Right lobe of liver (tissue), 6 donors: ENCODE data around the gene SLC13A3. TPM values are rescaled to one million over a fixed set of nuclear protein-coding genes. Genes with fewer than 3 reads are reported as not detected.

Experiments
- ATAC-seq, 4 donors: fragments of 200-7000 bp; cut with Tn5 transposase; one replicate each; pipeline ENCODE4 v1.9.1; 2020; ENCODE audit warnings: mild to moderate bottlenecking in 4 of 4, moderate library complexity in 4 of 4
- DNase-seq, 3 donors: peaks; one replicate each; pipeline ENCODE4 v3.0.0-alpha.2; 2020
- H3K27ac ChIP-seq, 3 donors: fragments of 200-600 bp; one replicate each; pipeline ENCODE4 v1.8.0; 2022
- H3K27me3 ChIP-seq, 2 donors: fragments of 200-600 bp; one replicate each; pipeline ENCODE4 v1.8.0; 2022
- H3K36me3 ChIP-seq, 4 donors: fragments of 200-600 bp; sonication (generic) in 1 of 4; one replicate each; pipeline versions ENCODE4 v1.5.1 to v1.8.0; 2017 to 2022; ENCODE audit warnings: control low read depth in 1 of 4
- H3K4me1 ChIP-seq, 4 donors: fragments of 200-600 bp; sonication (generic) in 1 of 4; one replicate each; pipeline versions ENCODE4 v1.5.1 to v1.8.0; 2017 to 2022; ENCODE audit warnings: control low read depth in 1 of 4
- H3K4me3 ChIP-seq, 3 donors: fragments of 200-600 bp; one replicate each; pipeline ENCODE4 v1.8.0; 2022
- H3K9me3 ChIP-seq, 4 donors: fragments of 200-600 bp; sonication (generic) in 1 of 4; one replicate each; pipeline versions ENCODE4 v1.5.1 to v1.8.0; 2017 to 2022; ENCODE audit warnings: control low read depth in 1 of 4
- POLR2A ChIP-seq: fragments of 450-650 bp; IDR thresholded peaks from one replicate; pipeline ENCODE4 v1.6.1; 2017; ENCODE audit warnings: antibody characterized with exemption, mild to moderate bottlenecking
- WGBS: methylation state at CpG from one replicate; pipeline ENCODE4 v1.1.6; 2018; ENCODE audit warnings: low coverage, low lambda C conversion rate; ENCODE audit not compliant: insufficient coverage; ENCODE audit errors: missing lambda C conversion rate; 5-methylcytosine and 5-hydroxymethylcytosine counted together
- intact Hi-C, 2 donors: fragments of 100-400 bp; cut with DNase I; formaldehyde crosslinking; loops; one replicate each; pipeline versions ENCODE4 v1.11.2 to v1.14.1; 2022
- long read RNA-seq: library from polyadenylated mRNA; unstranded; transcript quantifications from one replicate; pipeline ENCODE4 v2.0.0, GENCODE V29; 2019
- total RNA-seq, 6 experiments: library from RNA; depleted of rRNA in 2 of 6; stranded (reverse); fragments of >200 nt in 2 of 6; fragmentation: NEBNext Ultra II Directional in 3 of 6; extraction: Animal tissue kit (Norgen Biotek cat#: 25700) in 3 of 6; gene quantifications; one replicate each; pipeline versions ENCODE4 v1.1.0 to v1.2.4, GENCODE V29; 2016 to 2023
- TF ChIP-seq, protein P1 (sequence below), 4 donors: fragments of 200-600 bp in 3 of 4; fragments of 450-650 bp in 1 of 4; IDR thresholded peaks; one replicate each; pipeline versions ENCODE4 v1.5.1 to v1.8.0; 2016 to 2022; ENCODE audit warnings: antibody characterized with exemption in 4 of 4, mild to moderate bottlenecking in 2 of 4
- donor health status: DM: no; HTN: yes; CAD: no.
- donor health status: DM: no; HTN: no; CAD: no.
- donor health status: DM: no; HTN: no; CAD: no.
- donor health status: DM: no; HTN: yes; CAD: no.
- donor health status: DM: no; HTN: yes; CAD: no.

The SLC13A3 gene, protein sequence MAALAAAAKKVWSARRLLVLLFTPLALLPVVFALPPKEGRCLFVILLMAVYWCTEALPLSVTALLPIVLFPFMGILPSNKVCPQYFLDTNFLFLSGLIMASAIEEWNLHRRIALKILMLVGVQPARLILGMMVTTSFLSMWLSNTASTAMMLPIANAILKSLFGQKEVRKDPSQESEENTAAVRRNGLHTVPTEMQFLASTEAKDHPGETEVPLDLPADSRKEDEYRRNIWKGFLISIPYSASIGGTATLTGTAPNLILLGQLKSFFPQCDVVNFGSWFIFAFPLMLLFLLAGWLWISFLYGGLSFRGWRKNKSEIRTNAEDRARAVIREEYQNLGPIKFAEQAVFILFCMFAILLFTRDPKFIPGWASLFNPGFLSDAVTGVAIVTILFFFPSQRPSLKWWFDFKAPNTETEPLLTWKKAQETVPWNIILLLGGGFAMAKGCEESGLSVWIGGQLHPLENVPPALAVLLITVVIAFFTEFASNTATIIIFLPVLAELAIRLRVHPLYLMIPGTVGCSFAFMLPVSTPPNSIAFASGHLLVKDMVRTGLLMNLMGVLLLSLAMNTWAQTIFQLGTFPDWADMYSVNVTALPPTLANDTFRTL
- total RNA-seq = 10 to 100 TPM in 3 of 6 experiments, 1 to 10 TPM in 3; 3.7 to 14.6 (median 9.3) TPM
- long read RNA-seq, partial matches to known transcripts = 1 of 2 reads
- long read RNA-seq, other reads (novel, unspliced or antisense) = 0 of 2 reads

DNA sequence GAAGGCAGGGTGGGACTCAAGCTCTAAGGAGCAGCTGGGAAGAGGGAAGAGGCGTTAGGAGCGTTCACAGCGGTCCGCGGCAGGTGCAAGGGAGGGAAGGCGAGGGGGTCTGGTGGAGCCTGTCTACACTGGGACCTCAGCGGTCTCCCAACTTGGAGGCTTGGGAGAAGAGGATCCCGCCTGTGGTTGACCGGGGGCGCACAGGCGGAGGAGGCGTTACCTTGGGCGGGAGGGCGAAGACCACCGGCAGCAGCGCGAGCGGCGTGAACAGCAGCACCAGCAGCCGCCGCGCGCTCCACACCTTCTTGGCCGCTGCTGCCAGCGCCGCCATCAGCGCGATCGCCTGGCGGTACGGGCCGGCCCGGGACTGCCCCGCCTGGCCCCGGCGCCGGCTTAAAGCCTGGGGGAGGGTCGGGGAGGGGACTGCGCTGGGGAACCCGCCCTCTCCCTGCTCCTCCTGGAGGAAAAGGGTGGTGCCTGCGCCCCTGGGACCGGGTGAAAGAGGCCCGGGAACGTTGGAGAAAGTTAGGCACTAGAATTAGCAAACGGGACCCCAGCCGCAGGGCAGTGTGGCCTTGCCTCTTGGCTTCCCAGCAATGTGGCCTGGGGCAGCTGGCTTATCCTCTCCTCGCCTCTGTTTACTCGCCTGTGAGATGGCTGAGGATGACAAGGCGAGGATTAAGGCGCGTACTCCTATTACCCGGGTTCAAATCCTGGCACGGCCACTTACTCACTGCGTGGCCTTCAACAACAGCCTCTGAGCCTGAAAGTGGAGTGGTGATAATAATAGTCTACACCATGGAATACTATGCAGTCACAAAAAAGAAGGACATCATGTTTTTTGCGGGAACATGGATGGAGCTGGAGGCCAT is at the start of gene SLC13A3:
Gene SLC13A3, minus strand, starts transcription at position 369 of the 872 bp plus-strand sequence. Its CDS starts 38 bp downstream, at position 331.
- H3K4me3 ChIP-seq = peak within 1 kb of the TSS; percentile 22 to 54 (median 46)
- no peaks in the 10 kb centered on the region for H3K4me1 ChIP-seq
- no peaks in the 10 kb centered on the region for H3K27me3 ChIP-seq
- peak in 1 of 3 donors; percentile 56 for DNase-seq
- WGBS = 38% methylated on average over 18 of the region's 55 CpGs
- peak; percentile 80 to 90 (median 83) for ATAC-seq
- H3K36me3 ChIP-seq = no peaks in the 10 kb centered on the region
- no peaks in the 10 kb centered on the region for H3K9me3 ChIP-seq
- intact Hi-C loops = no loop called here
- H3K27ac ChIP-seq = no peak within 1 kb of the TSS
- TF ChIP-seq POLR2A = no peak
- TF ChIP-seq, protein P1, sequence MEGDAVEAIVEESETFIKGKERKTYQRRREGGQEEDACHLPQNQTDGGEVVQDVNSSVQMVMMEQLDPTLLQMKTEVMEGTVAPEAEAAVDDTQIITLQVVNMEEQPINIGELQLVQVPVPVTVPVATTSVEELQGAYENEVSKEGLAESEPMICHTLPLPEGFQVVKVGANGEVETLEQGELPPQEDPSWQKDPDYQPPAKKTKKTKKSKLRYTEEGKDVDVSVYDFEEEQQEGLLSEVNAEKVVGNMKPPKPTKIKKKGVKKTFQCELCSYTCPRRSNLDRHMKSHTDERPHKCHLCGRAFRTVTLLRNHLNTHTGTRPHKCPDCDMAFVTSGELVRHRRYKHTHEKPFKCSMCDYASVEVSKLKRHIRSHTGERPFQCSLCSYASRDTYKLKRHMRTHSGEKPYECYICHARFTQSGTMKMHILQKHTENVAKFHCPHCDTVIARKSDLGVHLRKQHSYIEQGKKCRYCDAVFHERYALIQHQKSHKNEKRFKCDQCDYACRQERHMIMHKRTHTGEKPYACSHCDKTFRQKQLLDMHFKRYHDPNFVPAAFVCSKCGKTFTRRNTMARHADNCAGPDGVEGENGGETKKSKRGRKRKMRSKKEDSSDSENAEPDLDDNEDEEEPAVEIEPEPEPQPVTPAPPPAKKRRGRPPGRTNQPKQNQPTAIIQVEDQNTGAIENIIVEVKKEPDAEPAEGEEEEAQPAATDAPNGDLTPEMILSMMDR (IDR thresholded peaks at IDR 0.05) = no peak

DNA sequence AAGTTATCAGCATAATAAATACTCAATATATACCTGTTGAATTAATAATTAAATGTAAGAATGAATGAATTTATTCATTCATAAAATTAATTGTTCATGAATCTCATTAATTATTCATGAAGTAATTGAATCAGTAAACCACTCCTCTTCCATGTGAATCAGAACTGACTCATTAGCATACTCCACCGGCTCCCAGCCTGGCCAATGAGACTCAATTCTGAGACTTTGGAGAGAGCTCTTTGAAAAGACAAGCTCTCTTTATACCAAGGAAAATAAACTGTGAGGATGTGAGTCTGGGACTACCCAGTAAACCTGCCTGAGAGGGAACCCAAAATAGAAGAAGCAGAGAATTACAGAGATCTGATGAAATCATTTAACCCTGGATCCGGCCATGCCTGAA is 49.8 kb upstream of the SLC13A3 start:
- 66% methylated on average over 2 of the region's 2 CpGs for WGBS
- Histone ChIP-seq H3K9me3 (no peaks in the 10 kb centered on the region), H3K4me3 (no peak overlapping the region), H3K27ac (no peak overlapping the region), H3K27me3 (no peaks in the 10 kb centered on the region), H3K4me1 (peaks cover 0 to 33% (median 15%) of the 10 kb centered on the region in 4 donors), H3K36me3 (no peaks in the 10 kb centered on the region)
- TF ChIP-seq POLR2A = no peak
- TF ChIP-seq, protein P1 (IDR thresholded peaks at IDR 0.05) = no peak
- ATAC-seq = no peak
- intact Hi-C loops = no loop called here
- no peak for DNase-seq

GRCh38 chr20:46700481-46700880 is 49.2 kb upstream of the SLC13A3 start:
- no peaks in the 10 kb centered on the region for H3K9me3 ChIP-seq

More at GRCh38 chr20:46700481-46700880, 49.2 kb upstream of the SLC13A3 start:
- intact Hi-C loops = no loop called here
- WGBS = 73% methylated on average over 4 of the region's 6 CpGs
- TF ChIP-seq POLR2A = no peak
- TF ChIP-seq, protein P1 (IDR thresholded peaks at IDR 0.05) = no peak
- DNase-seq = no peak
- no peak overlapping the region for H3K4me3 ChIP-seq
- no peak for ATAC-seq
- no peak overlapping the region for H3K27ac ChIP-seq
- H3K36me3 ChIP-seq = no peaks in the 10 kb centered on the region
- H3K4me1 ChIP-seq = peaks cover 0 to 27% (median 12%) of the 10 kb centered on the region in 4 donors
- H3K27me3 ChIP-seq = no peaks in the 10 kb centered on the region
